HEK293 (cell line): ENCODE data around the gene HOXB1.
A peak's percentile ranks its signal among the peaks of the same experiment; 100 is the strongest.

Experiments
- CTCF ChIA-PET: fragments of 350-600 bp; formaldehyde crosslinking; extraction: SDS; loops from one replicate; lab custom pipeline; 2021; ENCODE audit warnings: antibody characterized with exemption; lab: Yijun Ruan, JAX
- POLR2A ChIA-PET: fragments of 300-600 bp; formaldehyde crosslinking; extraction: SDS; loops from one replicate; lab custom pipeline; 2020; ENCODE audit warnings: antibody characterized with exemption, inconsistent platforms; lab: Yijun Ruan, JAX
- H3K27ac ChIP-seq: fragments of 200-500 bp; sonication (Bioruptor generic); 2 replicates; pipeline ENCODE4 v1.5.1; 2014; ENCODE audit warnings: low read depth, low read length, control low read depth, inconsistent platforms; ENCODE audit errors: extremely low read depth
- H3K36me3 ChIP-seq, 2 experiments: fragments of 200-500 bp in 1 of 2; sonication (Bioruptor generic) in 1 of 2; 1 replicate in 1 of 2; 2 replicates in 1 of 2; pipeline ENCODE4 v1.5.1; 2014 to 2017; ENCODE audit warnings: inconsistent platforms in 2 of 2, low read length in 2 of 2; ENCODE audit not compliant: control insufficient read depth in 2 of 2, insufficient read depth in 1 of 2
- H3K4me1 ChIP-seq: fragments of 200-500 bp; sonication (Bioruptor generic); 2 replicates; pipeline ENCODE4 v1.5.1; 2014; ENCODE audit warnings: mild to moderate bottlenecking, low read length, inconsistent platforms; ENCODE audit not compliant: control insufficient read depth, insufficient read depth
- H3K4me3 ChIP-seq: 2 replicates; pipeline ENCODE4 v1.5.1; 2011; ENCODE audit warnings: low read depth, mild to moderate bottlenecking, control low read depth, low read length, moderate library complexity
- H3K9me3 ChIP-seq: fragments of 200-500 bp; sonication (Bioruptor generic); 2 replicates; pipeline ENCODE4 v1.5.1; 2014; ENCODE audit warnings: low read depth, low read length, inconsistent platforms; ENCODE audit not compliant: control insufficient read depth, insufficient read depth
- EGR2 ChIP-seq: fragments of 450-650 bp; formaldehyde crosslinking; IDR thresholded peaks from 2 replicates; pipeline ENCODE4 v1.5.1; 2016; ENCODE audit warnings: low read depth, missing biosample characterization, missing genetic modification characterization
- GLIS2 ChIP-seq: fragments of 450-650 bp; formaldehyde crosslinking; IDR thresholded peaks from 2 replicates; pipeline ENCODE4 v1.5.1; 2016; ENCODE audit warnings: missing biosample characterization, missing genetic modification characterization
- IKZF3 ChIP-seq: fragments of 450-650 bp; IDR thresholded peaks from 2 replicates; pipeline ENCODE4 v1.5.0; 2018; ENCODE audit warnings: missing biosample characterization, mild to moderate bottlenecking, missing genetic modification characterization, moderate library complexity
- WT1 ChIP-seq: fragments of 450-650 bp; formaldehyde crosslinking; IDR thresholded peaks from 2 replicates; pipeline ENCODE4 v1.5.1; 2016; ENCODE audit warnings: missing biosample characterization, missing genetic modification characterization
- ZBTB20 ChIP-seq: fragments of 450-650 bp; formaldehyde crosslinking; IDR thresholded peaks from 2 replicates; pipeline ENCODE4 v1.5.1; 2016; ENCODE audit warnings: missing biosample characterization, missing genetic modification characterization
- ZFHX2 ChIP-seq: fragments of 450-650 bp; formaldehyde crosslinking; conservative IDR thresholded peaks from 2 replicates; pipeline ENCODE4 v1.5.1; 2016; ENCODE audit warnings: missing biosample characterization, missing genetic modification characterization
- ZNF202 ChIP-seq: fragments of 450-650 bp; formaldehyde crosslinking; IDR thresholded peaks from 2 replicates; pipeline ENCODE4 v1.5.1; 2016; ENCODE audit warnings: missing biosample characterization, missing genetic modification characterization, borderline replicate concordance
- ZNF239 ChIP-seq: fragments of 450-650 bp; formaldehyde crosslinking; IDR thresholded peaks from 2 replicates; pipeline ENCODE4 v1.5.1; 2016; ENCODE audit warnings: missing biosample characterization, missing genetic modification characterization
- ZNF707 ChIP-seq: fragments of 450-650 bp; formaldehyde crosslinking; IDR thresholded peaks from 2 replicates; pipeline ENCODE4 v1.5.1; 2016; ENCODE audit warnings: missing biosample characterization, missing genetic modification characterization
- ZNF747 ChIP-seq: fragments of 450-650 bp; formaldehyde crosslinking; IDR thresholded peaks from 2 replicates; pipeline ENCODE4 v1.5.1; 2016; ENCODE audit warnings: missing biosample characterization, missing genetic modification characterization
- TF ChIP-seq, protein P1 (sequence below): fragments of 450-650 bp; formaldehyde crosslinking; IDR thresholded peaks from 2 replicates; pipeline ENCODE4 v1.5.0; 2017; ENCODE audit warnings: missing biosample characterization, missing genetic modification characterization, borderline replicate concordance
- TF ChIP-seq, protein P2 (sequence below): fragments of 450-650 bp; formaldehyde crosslinking; IDR thresholded peaks from 2 replicates; pipeline ENCODE4 v1.5.1; 2016; ENCODE audit warnings: missing biosample characterization, missing genetic modification characterization
- TF ChIP-seq, protein P3 (sequence below): fragments of 450-650 bp; formaldehyde crosslinking; IDR thresholded peaks from 2 replicates; pipeline ENCODE4 v1.5.1; 2017; ENCODE audit warnings: missing biosample characterization, missing genetic modification characterization
- TF ChIP-seq, protein P4 (sequence below): fragments of 450-650 bp; formaldehyde crosslinking; IDR thresholded peaks from 2 replicates; pipeline ENCODE4 v1.5.1; 2016; ENCODE audit warnings: missing biosample characterization, missing genetic modification characterization

HOXB1 gene

DNA sequence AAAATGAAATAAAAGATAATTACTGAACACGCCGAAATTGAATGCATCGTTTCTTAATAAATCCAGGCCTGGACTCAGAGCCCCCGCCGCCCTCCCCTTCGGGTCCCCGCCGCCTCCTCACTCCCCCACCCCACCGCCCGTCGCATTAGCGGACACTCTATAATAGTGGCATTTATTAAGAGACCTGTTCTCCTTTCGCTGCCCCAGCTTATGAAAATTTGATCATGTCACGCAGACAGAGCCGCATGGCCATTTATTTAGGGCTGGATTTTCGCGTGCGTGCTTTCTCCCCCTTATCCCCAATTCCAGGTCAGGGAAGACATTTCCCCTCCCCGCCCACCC is 20.4 kb upstream of the HOXB1 start (continued):
- TF ChIP-seq, protein P1, sequence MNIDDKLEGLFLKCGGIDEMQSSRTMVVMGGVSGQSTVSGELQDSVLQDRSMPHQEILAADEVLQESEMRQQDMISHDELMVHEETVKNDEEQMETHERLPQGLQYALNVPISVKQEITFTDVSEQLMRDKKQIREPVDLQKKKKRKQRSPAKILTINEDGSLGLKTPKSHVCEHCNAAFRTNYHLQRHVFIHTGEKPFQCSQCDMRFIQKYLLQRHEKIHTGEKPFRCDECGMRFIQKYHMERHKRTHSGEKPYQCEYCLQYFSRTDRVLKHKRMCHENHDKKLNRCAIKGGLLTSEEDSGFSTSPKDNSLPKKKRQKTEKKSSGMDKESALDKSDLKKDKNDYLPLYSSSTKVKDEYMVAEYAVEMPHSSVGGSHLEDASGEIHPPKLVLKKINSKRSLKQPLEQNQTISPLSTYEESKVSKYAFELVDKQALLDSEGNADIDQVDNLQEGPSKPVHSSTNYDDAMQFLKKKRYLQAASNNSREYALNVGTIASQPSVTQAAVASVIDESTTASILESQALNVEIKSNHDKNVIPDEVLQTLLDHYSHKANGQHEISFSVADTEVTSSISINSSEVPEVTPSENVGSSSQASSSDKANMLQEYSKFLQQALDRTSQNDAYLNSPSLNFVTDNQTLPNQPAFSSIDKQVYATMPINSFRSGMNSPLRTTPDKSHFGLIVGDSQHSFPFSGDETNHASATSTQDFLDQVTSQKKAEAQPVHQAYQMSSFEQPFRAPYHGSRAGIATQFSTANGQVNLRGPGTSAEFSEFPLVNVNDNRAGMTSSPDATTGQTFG (tag by site-specific recombination), result no peak
- TF ChIP-seq WT1 (tag by site-specific recombination), result no peak
- TF ChIP-seq, protein P2, sequence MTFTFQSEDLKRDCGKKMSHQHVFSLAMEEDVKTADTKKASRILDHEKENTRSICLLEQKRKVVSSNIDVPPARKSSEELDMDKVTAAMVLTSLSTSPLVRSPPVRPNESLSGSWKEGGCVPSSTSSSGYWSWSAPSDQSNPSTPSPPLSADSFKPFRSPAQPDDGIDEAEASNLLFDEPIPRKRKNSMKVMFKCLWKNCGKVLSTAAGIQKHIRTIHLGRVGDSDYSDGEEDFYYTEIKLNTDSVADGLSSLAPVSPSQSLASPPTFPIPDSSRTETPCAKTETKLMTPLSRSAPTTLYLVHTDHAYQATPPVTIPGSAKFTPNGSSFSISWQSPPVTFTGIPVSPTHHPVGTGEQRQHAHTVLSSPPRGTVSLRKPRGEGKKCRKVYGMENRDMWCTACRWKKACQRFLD, result no peak

DNA sequence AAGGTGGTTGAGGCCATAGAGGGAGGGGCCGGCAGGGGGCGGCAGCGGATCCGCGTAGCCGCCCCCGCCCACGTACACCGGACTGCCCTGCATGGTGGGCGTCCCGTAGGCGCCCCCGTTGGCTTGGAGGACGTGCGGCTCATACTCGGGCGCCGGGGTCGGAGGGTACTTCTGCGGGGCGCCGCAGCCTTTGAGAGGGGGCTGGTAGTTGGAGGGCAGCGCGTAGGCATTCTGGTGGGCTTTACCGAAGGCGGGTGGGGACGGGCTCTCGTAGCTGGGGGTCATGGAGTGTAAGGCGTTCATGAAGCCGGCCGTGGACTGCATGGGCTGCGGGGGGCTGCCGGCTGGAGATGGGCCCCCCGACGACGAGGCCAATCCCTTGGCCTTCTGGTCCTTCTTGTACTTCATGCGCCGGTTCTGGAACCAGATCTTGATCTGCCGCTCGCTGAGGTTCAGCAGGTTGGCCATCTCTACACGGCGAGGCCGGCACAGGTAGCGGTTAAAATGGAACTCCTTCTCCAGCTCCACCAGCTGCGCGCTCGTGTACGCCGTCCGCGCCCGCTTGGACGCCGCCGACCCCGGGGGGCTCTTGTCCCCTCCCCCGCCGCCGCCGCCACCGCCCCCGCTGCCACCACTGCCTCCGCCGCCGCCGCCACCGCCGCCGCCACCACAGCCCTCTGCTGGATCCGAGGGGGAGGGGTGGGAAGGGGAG is 19.8 kb upstream of the HOXB1 start:
- 0 out of 2 replicates have a peak, but pooled peaks have one; percentile 2 for TF ChIP-seq GLIS2 (tag by site-specific recombination)
- TF ChIP-seq, protein P3, sequence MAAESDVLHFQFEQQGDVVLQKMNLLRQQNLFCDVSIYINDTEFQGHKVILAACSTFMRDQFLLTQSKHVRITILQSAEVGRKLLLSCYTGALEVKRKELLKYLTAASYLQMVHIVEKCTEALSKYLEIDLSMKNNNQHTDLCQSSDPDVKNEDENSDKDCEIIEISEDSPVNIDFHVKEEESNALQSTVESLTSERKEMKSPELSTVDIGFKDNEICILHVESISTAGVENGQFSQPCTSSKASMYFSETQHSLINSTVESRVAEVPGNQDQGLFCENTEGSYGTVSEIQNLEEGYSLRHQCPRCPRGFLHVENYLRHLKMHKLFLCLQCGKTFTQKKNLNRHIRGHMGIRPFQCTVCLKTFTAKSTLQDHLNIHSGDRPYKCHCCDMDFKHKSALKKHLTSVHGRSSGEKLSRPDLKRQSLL (tag by site-specific recombination), result no peak
- TF ChIP-seq, protein P4, sequence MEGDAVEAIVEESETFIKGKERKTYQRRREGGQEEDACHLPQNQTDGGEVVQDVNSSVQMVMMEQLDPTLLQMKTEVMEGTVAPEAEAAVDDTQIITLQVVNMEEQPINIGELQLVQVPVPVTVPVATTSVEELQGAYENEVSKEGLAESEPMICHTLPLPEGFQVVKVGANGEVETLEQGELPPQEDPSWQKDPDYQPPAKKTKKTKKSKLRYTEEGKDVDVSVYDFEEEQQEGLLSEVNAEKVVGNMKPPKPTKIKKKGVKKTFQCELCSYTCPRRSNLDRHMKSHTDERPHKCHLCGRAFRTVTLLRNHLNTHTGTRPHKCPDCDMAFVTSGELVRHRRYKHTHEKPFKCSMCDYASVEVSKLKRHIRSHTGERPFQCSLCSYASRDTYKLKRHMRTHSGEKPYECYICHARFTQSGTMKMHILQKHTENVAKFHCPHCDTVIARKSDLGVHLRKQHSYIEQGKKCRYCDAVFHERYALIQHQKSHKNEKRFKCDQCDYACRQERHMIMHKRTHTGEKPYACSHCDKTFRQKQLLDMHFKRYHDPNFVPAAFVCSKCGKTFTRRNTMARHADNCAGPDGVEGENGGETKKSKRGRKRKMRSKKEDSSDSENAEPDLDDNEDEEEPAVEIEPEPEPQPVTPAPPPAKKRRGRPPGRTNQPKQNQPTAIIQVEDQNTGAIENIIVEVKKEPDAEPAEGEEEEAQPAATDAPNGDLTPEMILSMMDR (tag by site-specific recombination), result 0 out of 2 replicates have a peak, but pooled peaks have one; percentile 4
- no peak for TF ChIP-seq ZBTB20
- peak; percentile 75 for TF ChIP-seq EGR2 (tag by site-specific recombination)
- TF ChIP-seq ZNF202, result no peak
- peak; percentile 89 for TF ChIP-seq ZFHX2 (tag by site-specific recombination)
- H3K4me3 ChIP-seq, result no peak overlapping the region
- H3K36me3 ChIP-seq, result peaks cover 15 to 51% of the 10 kb centered on the region in 2 experiments
- ChIA-PET POLR2A (no interaction called here), CTCF (interaction anchor here (0.6 kb wide), 1 partner anchor 12 kb away, joined by 3 read pairs; no protein-coding TSS in a partner anchor)
- H3K9me3 ChIP-seq, result no peaks in the 10 kb centered on the region
- H3K4me1 ChIP-seq, result peaks cover 55% of the 10 kb centered on the region
- H3K27ac ChIP-seq, result peak overlapping the region; percentile 100; the same call in 1 of the 2 replicates

DNA sequence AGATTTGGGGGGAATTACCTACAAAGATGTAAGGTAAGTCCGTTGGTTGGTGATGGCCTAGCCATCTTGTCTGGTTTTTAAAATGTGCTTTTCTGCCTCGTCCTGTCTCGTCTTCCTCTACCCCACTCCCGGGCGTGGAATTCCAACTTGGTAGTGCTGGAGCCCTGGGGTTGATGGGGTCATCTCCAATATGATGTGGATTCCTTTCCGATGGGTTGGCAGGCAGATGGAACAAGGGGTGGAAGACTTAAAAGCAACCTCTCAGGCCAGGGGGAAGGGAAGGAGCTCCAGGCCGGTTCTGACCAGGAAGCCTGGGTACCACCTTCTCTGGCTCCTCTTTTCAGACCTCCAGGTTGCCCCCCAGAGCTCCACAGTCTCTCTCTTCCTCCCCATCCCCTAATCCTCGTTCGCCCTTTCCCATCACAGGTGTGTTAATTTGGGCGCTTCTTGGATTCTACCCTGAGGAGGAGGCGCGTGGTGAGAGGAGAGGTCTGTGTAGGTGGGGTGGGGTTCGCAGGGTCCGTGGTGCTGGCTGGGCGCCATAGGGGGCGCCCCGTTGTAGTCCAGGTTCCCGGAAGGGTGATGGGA is 19.2 kb upstream of the HOXB1 start:
- CTCF ChIA-PET, result interaction anchor here (0.6 kb wide), 2 partner anchors 41 to 1608 kb away, joined by 3 to 4 read pairs; no protein-coding TSS in a partner anchor
- Histone ChIP-seq H3K9me3 (no peaks in the 10 kb centered on the region), H3K36me3 (peaks cover 15 to 51% of the 10 kb centered on the region in 2 experiments), H3K4me1 (peaks cover 61% of the 10 kb centered on the region), H3K27ac (peak overlapping the region; percentile 100)
- POLR2A ChIA-PET, result no interaction called here
- TF ChIP-seq ZNF239 (no peak), ZNF747 (no peak), WT1 (tag by site-specific recombination) (no peak), ZNF707 (tag by site-specific recombination) (peak; percentile 72; the same call in 1 of the 2 replicates), GLIS2 (tag by site-specific recombination) (0 out of 2 replicates have a peak, but pooled peaks have one; percentile 25), IKZF3 (0 out of 2 replicates have a peak, but pooled peaks have one; percentile 16)
- TF ChIP-seq, protein P4 (tag by site-specific recombination), result 0 out of 2 replicates have a peak, but pooled peaks have one; percentile 14
- TF ChIP-seq, all 188 proteins: peak for 4
- H3K4me3 ChIP-seq, result no peak overlapping the region
